GM23338 (cell line): ENCODE measurements around the gene HIVEP2. TPM values are rescaled to one million over a fixed set of nuclear protein-coding genes. Genes with fewer than 3 reads are reported as not detected.

ENCODE experiments used
- ATAC-seq: fragments of 200-7000 bp; cut with Tn5 transposase; 3 replicates; pipeline ENCODE4 v1.9.1; 2020
- DNase-seq: peaks from one replicate; pipeline ENCODE4 v3.0.0-alpha.2; 2015; ENCODE audit warnings: low spot score
- H2AFZ ChIP-seq: fragments of 200-600 bp; sonication (generic); 2 replicates; pipeline ENCODE4 v1.8.0; 2016; ENCODE audit warnings: antibody characterized with exemption, mild to moderate bottlenecking, moderate library complexity
- H3F3A ChIP-seq: fragments of 200-600 bp; sonication (generic); replicated peaks from 2 replicates; pipeline ENCODE4 v1.8.0; 2017; ENCODE audit warnings: antibody characterized with exemption, mixed run types, low read depth
- H3K27ac ChIP-seq: fragments of 200-600 bp; sonication (generic); 2 replicates; pipeline ENCODE4 v1.6.1; 2016; ENCODE audit warnings: low read depth
- H3K27me3 ChIP-seq: fragments of 200-600 bp; sonication (generic); 2 replicates; pipeline ENCODE4 v1.8.0; 2016; ENCODE audit warnings: mild to moderate bottlenecking, mixed run types, moderate library complexity; ENCODE audit not compliant: insufficient read depth
- H3K36me3 ChIP-seq: fragments of 200-600 bp; sonication (generic); 2 replicates; pipeline ENCODE4 v1.8.0; 2016; ENCODE audit warnings: mild to moderate bottlenecking; ENCODE audit not compliant: insufficient read depth
- H3K4me1 ChIP-seq: fragments of 200-600 bp; sonication (generic); 2 replicates; pipeline ENCODE4 v1.8.0; 2016; ENCODE audit warnings: mild to moderate bottlenecking, moderate library complexity; ENCODE audit not compliant: insufficient read depth
- H3K4me2 ChIP-seq: fragments of 200-600 bp; sonication (generic); 2 replicates; pipeline ENCODE4 v1.7.1; 2017; ENCODE audit warnings: mixed run types
- H3K4me3 ChIP-seq: fragments of 200-600 bp; sonication (generic); 2 replicates; pipeline ENCODE4 v1.6.1; 2016; ENCODE audit warnings: mixed run types
- H3K79me2 ChIP-seq: fragments of 200-600 bp; sonication (generic); replicated peaks from 2 replicates; pipeline ENCODE4 v1.8.0; 2017; ENCODE audit warnings: mild to moderate bottlenecking; ENCODE audit not compliant: insufficient read depth
- H3K9me2 ChIP-seq: fragments of 200-600 bp; sonication (generic); 2 replicates; pipeline ENCODE4 v1.8.0; 2017; ENCODE audit not compliant: insufficient read depth
- H4K20me1 ChIP-seq: fragments of 200-600 bp; sonication (generic); replicated peaks from 2 replicates; pipeline ENCODE4 v1.8.0; 2017; ENCODE audit warnings: mild to moderate bottlenecking; ENCODE audit not compliant: insufficient read depth
- H3K27ac Mint-ChIP-seq: 2 replicates; pipeline ENCODE4 v1.8.0; 2020; ENCODE audit warnings: inconsistent platforms, mild to moderate bottlenecking, moderate library complexity, mixed read lengths
- H3K27me3 Mint-ChIP-seq: 3 replicates; pipeline ENCODE4 v1.8.0; 2022; ENCODE audit warnings: low read depth, mild to moderate bottlenecking, moderate library complexity, mixed read lengths, inconsistent platforms; ENCODE audit not compliant: insufficient read depth, poor library complexity
- H3K36me3 Mint-ChIP-seq: 3 replicates; pipeline ENCODE4 v1.8.0; 2021; ENCODE audit warnings: low read depth, mild to moderate bottlenecking, inconsistent platforms, moderate library complexity, mixed read lengths
- H3K4me1 Mint-ChIP-seq: 3 replicates; pipeline ENCODE4 v1.8.0; 2020; ENCODE audit warnings: mild to moderate bottlenecking, inconsistent platforms, mixed read lengths
- H3K4me3 Mint-ChIP-seq: 3 replicates; pipeline ENCODE4 v1.8.0; 2021; ENCODE audit warnings: moderate library complexity, mild to moderate bottlenecking, inconsistent platforms, mixed read lengths
- H3K9me3 Mint-ChIP-seq: 3 replicates; pipeline ENCODE4 v1.8.0; 2020; ENCODE audit warnings: moderate library complexity, mild to moderate bottlenecking, inconsistent platforms, mixed read lengths
- CREB1 ChIP-seq: fragments of 250-450 bp; sonication (Bioruptor Pico); IDR thresholded peaks from 2 replicates; pipeline ENCODE4 v1.5.0; 2020; ENCODE audit warnings: low read depth, mild to moderate bottlenecking, moderate library complexity
- EZH2 ChIP-seq: fragments of 200-600 bp; sonication (generic); IDR thresholded peaks from one replicate; pipeline ENCODE4 v1.8.0; 2017; ENCODE audit warnings: antibody characterized with exemption, mild to moderate bottlenecking, low read depth; ENCODE audit not compliant: unreplicated experiment
- EZH2phosphoT487 ChIP-seq: fragments of 200-600 bp; sonication (generic); IDR thresholded peaks from one replicate; pipeline ENCODE4 v1.8.1; 2018; ENCODE audit warnings: antibody characterized with exemption; ENCODE audit not compliant: unreplicated experiment
- JUNB ChIP-seq: IDR thresholded peaks from one replicate; pipeline ENCODE4 v1.6.1; 2016; ENCODE audit warnings: antibody characterized with exemption; ENCODE audit not compliant: unreplicated experiment
- NANOG ChIP-seq: IDR thresholded peaks from 2 replicates; pipeline ENCODE4 v1.6.1; 2016; ENCODE audit warnings: antibody characterized with exemption, borderline replicate concordance
- POLR2AphosphoS5 ChIP-seq: IDR thresholded peaks from 2 replicates; pipeline ENCODE4 v1.6.1; 2016; ENCODE audit warnings: antibody characterized with exemption, low read depth
- STAT1 ChIP-seq: IDR thresholded peaks from one replicate; pipeline ENCODE4 v1.6.1; 2016; ENCODE audit warnings: antibody characterized with exemption; ENCODE audit not compliant: unreplicated experiment
- ZNF114 ChIP-seq: fragments of 250-450 bp; sonication (Bioruptor Pico); IDR thresholded peaks from 2 replicates; pipeline ENCODE4 v1.5.0; 2020; ENCODE audit warnings: mild to moderate bottlenecking, moderate library complexity
- ZNF331 ChIP-seq: fragments of 250-450 bp; sonication (Bioruptor Pico); IDR thresholded peaks from 2 replicates; pipeline ENCODE4 v1.5.0; 2020; ENCODE audit warnings: low read depth, mild to moderate bottlenecking, moderate library complexity
- polyA plus RNA-seq: library from polyadenylated mRNA; unstranded; fragments of >200 nt; fragmentation: Nextera tagmentation; extraction: Ambion mirVana; gene quantifications from 2 replicates; pipeline ENCODE4 v1.2.1, GENCODE V29; 2016
- total RNA-seq: library from RNA; depleted of rRNA; stranded (reverse); fragments of >200 nt; shearing (Covaris generic); gene quantifications from 2 replicates; pipeline ENCODE4 v1.2.3, GENCODE V29; 2014
- TF ChIP-seq, protein P1 (sequence below), 2 experiments: fragments of 200-600 bp in 1 of 2; sonication (generic) in 1 of 2; conservative IDR thresholded peaks; 2 replicates each; pipeline versions ENCODE4 v1.5.1 to v1.6.1; 2016 to 2017; ENCODE audit warnings: antibody characterized with exemption in 2 of 2, low read depth in 2 of 2, mild to moderate bottlenecking in 2 of 2, moderate library complexity in 1 of 2
- TF ChIP-seq, protein P2 (sequence below): IDR thresholded peaks from 2 replicates; pipeline ENCODE4 v1.6.1; 2016; ENCODE audit warnings: antibody characterized with exemption
- TF ChIP-seq, protein P3 (sequence below): fragments of 250-450 bp; sonication (Bioruptor Pico); IDR thresholded peaks from 2 replicates; pipeline ENCODE4 v1.5.0; 2020; ENCODE audit warnings: mild to moderate bottlenecking, moderate library complexity
- TF ChIP-seq, protein P4 (sequence below): IDR thresholded peaks from one replicate; pipeline ENCODE4 v1.6.1; 2018; ENCODE audit warnings: antibody characterized with exemption; ENCODE audit not compliant: unreplicated experiment

Gene HIVEP2
- total and polyA plus RNA-seq, 2 experiments from 2014 or later: 1.5 to 7.4 TPM

DNA sequence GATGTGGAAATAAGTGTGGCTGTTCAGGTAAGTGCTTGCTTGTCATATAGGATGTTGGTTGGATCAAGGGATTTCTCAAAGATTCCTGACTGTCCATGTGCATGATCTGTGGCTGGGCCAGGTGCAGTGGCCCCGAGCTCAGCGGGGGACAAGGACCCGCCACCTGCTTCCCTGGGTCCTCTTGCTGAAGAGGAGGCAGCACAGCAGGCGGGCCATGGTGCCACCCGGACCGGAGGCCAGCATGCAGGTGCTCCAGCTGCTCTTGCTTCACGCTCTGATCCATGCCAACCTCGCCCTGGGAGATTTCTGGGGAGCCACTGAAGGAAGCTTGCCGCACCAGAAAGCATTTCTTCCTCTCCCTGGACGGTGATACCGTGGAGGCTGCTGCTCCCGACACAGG, 173.8 kb downstream of the HIVEP2 start:
- Mint-ChIP-seq H3K4me1 (no peaks in the 10 kb centered on the region), H3K27ac (no peak overlapping the region), H3K4me3 (no peak overlapping the region), H3K27me3 (peaks cover 4% of the 10 kb centered on the region), H3K36me3 (peaks cover 27% of the 10 kb centered on the region), H3K9me3 (no peaks in the 10 kb centered on the region)
- ATAC-seq (no peak), DNase-seq (no peak)
- Histone ChIP-seq H3K36me3 (no peaks in the 10 kb centered on the region), H2AFZ (no peak overlapping the region), H3K4me2 (no peak overlapping the region), H3F3A (no peaks in the 10 kb centered on the region), H3K4me1 (no peaks in the 10 kb centered on the region), H3K79me2 (no peaks in the 10 kb centered on the region), H3K27me3 (no peaks in the 10 kb centered on the region), H3K4me3 (no peak overlapping the region), H4K20me1 (no peaks in the 10 kb centered on the region), H3K9me2 (no peaks in the 10 kb centered on the region), H3K27ac (no peak overlapping the region)
- TF ChIP-seq ZNF331 (CRISPR knock-in tag) (no peak), EZH2phosphoT487 (no peak), EZH2 (no peak), POLR2AphosphoS5 (no peak), STAT1 (no peak), CREB1 (CRISPR knock-in tag) (no peak), ZNF114 (CRISPR knock-in tag) (no peak), NANOG (no peak), JUNB (no peak)
- TF ChIP-seq, protein P1, sequence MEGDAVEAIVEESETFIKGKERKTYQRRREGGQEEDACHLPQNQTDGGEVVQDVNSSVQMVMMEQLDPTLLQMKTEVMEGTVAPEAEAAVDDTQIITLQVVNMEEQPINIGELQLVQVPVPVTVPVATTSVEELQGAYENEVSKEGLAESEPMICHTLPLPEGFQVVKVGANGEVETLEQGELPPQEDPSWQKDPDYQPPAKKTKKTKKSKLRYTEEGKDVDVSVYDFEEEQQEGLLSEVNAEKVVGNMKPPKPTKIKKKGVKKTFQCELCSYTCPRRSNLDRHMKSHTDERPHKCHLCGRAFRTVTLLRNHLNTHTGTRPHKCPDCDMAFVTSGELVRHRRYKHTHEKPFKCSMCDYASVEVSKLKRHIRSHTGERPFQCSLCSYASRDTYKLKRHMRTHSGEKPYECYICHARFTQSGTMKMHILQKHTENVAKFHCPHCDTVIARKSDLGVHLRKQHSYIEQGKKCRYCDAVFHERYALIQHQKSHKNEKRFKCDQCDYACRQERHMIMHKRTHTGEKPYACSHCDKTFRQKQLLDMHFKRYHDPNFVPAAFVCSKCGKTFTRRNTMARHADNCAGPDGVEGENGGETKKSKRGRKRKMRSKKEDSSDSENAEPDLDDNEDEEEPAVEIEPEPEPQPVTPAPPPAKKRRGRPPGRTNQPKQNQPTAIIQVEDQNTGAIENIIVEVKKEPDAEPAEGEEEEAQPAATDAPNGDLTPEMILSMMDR (conservative IDR thresholded peaks at IDR 0.05; ENCODE audit: low read depth in 2 of 2): no peak
- TF ChIP-seq, protein P2, sequence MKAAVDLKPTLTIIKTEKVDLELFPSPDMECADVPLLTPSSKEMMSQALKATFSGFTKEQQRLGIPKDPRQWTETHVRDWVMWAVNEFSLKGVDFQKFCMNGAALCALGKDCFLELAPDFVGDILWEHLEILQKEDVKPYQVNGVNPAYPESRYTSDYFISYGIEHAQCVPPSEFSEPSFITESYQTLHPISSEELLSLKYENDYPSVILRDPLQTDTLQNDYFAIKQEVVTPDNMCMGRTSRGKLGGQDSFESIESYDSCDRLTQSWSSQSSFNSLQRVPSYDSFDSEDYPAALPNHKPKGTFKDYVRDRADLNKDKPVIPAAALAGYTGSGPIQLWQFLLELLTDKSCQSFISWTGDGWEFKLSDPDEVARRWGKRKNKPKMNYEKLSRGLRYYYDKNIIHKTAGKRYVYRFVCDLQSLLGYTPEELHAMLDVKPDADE: no peak
- TF ChIP-seq, protein P3, sequence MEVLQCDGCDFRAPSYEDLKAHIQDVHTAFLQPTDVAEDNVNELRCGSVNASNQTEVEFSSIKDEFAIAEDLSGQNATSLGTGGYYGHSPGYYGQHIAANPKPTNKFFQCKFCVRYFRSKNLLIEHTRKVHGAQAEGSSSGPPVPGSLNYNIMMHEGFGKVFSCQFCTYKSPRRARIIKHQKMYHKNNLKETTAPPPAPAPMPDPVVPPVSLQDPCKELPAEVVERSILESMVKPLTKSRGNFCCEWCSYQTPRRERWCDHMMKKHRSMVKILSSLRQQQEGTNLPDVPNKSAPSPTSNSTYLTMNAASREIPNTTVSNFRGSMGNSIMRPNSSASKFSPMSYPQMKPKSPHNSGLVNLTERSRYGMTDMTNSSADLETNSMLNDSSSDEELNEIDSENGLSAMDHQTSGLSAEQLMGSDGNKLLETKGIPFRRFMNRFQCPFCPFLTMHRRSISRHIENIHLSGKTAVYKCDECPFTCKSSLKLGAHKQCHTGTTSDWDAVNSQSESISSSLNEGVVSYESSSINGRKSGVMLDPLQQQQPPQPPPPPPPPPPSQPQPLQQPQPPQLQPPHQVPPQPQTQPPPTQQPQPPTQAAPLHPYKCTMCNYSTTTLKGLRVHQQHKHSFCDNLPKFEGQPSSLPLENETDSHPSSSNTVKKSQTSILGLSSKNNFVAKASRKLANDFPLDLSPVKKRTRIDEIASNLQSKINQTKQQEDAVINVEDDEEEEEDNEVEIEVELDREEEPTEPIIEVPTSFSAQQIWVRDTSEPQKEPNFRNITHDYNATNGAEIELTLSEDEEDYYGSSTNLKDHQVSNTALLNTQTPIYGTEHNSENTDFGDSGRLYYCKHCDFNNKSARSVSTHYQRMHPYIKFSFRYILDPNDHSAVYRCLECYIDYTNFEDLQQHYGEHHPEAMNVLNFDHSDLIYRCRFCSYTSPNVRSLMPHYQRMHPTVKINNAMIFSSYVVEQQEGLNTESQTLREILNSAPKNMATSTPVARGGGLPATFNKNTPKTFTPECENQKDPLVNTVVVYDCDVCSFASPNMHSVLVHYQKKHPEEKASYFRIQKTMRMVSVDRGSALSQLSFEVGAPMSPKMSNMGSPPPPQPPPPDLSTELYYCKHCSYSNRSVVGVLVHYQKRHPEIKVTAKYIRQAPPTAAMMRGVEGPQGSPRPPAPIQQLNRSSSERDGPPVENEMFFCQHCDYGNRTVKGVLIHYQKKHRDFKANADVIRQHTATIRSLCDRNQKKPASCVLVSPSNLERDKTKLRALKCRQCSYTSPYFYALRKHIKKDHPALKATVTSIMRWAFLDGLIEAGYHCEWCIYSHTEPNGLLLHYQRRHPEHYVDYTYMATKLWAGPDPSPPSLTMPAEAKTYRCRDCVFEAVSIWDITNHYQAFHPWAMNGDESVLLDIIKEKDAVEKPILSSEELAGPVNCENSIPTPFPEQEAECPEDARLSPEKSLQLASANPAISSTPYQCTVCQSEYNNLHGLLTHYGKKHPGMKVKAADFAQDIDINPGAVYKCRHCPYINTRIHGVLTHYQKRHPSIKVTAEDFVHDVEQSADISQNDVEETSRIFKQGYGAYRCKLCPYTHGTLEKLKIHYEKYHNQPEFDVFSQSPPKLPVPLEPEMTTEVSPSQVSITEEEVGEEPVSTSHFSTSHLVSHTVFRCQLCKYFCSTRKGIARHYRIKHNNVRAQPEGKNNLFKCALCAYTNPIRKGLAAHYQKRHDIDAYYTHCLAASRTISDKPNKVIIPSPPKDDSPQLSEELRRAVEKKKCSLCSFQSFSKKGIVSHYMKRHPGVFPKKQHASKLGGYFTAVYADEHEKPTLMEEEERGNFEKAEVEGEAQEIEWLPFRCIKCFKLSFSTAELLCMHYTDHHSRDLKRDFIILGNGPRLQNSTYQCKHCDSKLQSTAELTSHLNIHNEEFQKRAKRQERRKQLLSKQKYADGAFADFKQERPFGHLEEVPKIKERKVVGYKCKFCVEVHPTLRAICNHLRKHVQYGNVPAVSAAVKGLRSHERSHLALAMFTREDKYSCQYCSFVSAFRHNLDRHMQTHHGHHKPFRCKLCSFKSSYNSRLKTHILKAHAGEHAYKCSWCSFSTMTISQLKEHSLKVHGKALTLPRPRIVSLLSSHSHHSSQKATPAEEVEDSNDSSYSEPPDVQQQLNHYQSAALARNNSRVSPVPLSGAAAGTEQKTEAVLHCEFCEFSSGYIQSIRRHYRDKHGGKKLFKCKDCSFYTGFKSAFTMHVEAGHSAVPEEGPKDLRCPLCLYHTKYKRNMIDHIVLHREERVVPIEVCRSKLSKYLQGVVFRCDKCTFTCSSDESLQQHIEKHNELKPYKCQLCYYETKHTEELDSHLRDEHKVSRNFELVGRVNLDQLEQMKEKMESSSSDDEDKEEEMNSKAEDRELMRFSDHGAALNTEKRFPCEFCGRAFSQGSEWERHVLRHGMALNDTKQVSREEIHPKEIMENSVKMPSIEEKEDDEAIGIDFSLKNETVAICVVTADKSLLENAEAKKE (CRISPR knock-in tag): no peak
- TF ChIP-seq, protein P4, sequence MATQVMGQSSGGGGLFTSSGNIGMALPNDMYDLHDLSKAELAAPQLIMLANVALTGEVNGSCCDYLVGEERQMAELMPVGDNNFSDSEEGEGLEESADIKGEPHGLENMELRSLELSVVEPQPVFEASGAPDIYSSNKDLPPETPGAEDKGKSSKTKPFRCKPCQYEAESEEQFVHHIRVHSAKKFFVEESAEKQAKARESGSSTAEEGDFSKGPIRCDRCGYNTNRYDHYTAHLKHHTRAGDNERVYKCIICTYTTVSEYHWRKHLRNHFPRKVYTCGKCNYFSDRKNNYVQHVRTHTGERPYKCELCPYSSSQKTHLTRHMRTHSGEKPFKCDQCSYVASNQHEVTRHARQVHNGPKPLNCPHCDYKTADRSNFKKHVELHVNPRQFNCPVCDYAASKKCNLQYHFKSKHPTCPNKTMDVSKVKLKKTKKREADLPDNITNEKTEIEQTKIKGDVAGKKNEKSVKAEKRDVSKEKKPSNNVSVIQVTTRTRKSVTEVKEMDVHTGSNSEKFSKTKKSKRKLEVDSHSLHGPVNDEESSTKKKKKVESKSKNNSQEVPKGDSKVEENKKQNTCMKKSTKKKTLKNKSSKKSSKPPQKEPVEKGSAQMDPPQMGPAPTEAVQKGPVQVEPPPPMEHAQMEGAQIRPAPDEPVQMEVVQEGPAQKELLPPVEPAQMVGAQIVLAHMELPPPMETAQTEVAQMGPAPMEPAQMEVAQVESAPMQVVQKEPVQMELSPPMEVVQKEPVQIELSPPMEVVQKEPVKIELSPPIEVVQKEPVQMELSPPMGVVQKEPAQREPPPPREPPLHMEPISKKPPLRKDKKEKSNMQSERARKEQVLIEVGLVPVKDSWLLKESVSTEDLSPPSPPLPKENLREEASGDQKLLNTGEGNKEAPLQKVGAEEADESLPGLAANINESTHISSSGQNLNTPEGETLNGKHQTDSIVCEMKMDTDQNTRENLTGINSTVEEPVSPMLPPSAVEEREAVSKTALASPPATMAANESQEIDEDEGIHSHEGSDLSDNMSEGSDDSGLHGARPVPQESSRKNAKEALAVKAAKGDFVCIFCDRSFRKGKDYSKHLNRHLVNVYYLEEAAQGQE: no peak
